NT2/D1 (cell line): ENCODE data around the gene PAH.

Source experiments
- SUZ12 ChIP-seq: IDR thresholded peaks from 2 replicates; pipeline ENCODE4 v1.6.1; 2011; ENCODE audit not compliant: insufficient read length, insufficient read depth; ENCODE audit errors: extremely low read depth
- YY1 ChIP-seq: IDR thresholded peaks from 2 replicates; pipeline ENCODE4 v1.6.1; 2011; ENCODE audit not compliant: insufficient read length, insufficient read depth
- ZNF274 ChIP-seq: IDR thresholded peaks from 2 replicates; pipeline ENCODE4 v1.6.1; 2011; ENCODE audit warnings: mild to moderate bottlenecking, low read depth, low read length

DNA sequence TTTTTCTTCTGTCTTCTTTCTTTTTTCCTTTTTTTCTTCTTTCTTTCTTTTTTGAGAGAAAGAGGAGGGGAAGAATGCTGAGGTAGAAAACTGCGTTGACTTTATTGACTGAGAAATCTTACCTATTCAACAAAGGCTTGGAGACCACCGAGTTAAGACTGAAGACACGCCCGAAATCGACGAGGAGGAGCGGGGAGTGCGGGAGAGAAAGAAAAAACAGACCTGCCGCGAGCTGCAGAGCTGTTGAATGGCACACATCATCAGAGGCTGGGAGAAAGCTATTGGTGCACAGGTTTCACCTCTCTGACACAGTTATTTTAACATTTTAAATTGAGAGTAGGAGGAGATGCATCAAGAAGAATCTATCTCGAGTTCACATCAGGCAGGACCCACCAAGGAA lies 45.5 kb upstream of the PAH start:
- TF ChIP-seq ZNF274 (no peak), YY1 (no peak), SUZ12 (no peak)
